Medulla oblongata (tissue), 1 donor: ENCODE data around the gene PLIN3.
"Not testable (repeated sequence)": the region's sequence is repeated elsewhere in the genome, so short reads cannot be mapped to it uniquely, and the experiment has no call there.

ENCODE experiments used
- DNase-seq: peaks from one replicate; pipeline ENCODE4 v3.0.0-alpha.2; 2015; ENCODE audit errors: extremely low spot score

The PLIN3 gene

GRCh38 chr19:4867534-4868285, at the start of gene PLIN3:
TSS of gene PLIN3 (minus strand) at chr19:4867667. CDS start at chr19:4861394, 6,273 bp downstream.
- DNase-seq: peak; percentile 94

GRCh38 chr19:4916292-4917082, 49.0 kb upstream of the PLIN3 start:
- DNase-seq: peak; percentile 22

- no peak for DNase-seq
Observed at GRCh38 chr19:4914736-4915501, 47.5 kb upstream of the PLIN3 start.

- no peak for DNase-seq
Observed at GRCh38 chr19:4913996-4914735, 46.7 kb upstream of the PLIN3 start.

- DNase-seq: peak; percentile 86
Observed at GRCh38 chr19:4911786-4912672, 44.6 kb upstream of the PLIN3 start.

- no peak for DNase-seq
Observed at GRCh38 chr19:4911314-4911713, 43.8 kb upstream of the PLIN3 start.

- peak; percentile 78 for DNase-seq
Observed at GRCh38 chr19:4910594-4911281, 43.3 kb upstream of the PLIN3 start.

- DNase-seq: peak; percentile 92
Observed at GRCh38 chr19:4909897-4910593, 42.6 kb upstream of the PLIN3 start.

- no peak for DNase-seq
Observed at GRCh38 chr19:4909156-4909896, 41.9 kb upstream of the PLIN3 start, which contains the start of gene UHRF1. TSS of gene UHRF1 (plus strand) at chr19:4909501. CDS start at chr19:4910886, 1,385 bp downstream.

GRCh38 chr19:4908781-4909155, 41.3 kb upstream of the PLIN3 start:
- DNase-seq: no peak

- no peak for DNase-seq
Observed at GRCh38 chr19:4908360-4908759, 40.9 kb upstream of the PLIN3 start.

- DNase-seq: no peak
Observed at GRCh38 chr19:4906963-4907362, 39.5 kb upstream of the PLIN3 start.

- no peak for DNase-seq
Observed at GRCh38 chr19:4904481-4904880, 37.0 kb upstream of the PLIN3 start.

- DNase-seq: no peak
Observed at GRCh38 chr19:4902796-4903195, 35.3 kb upstream of the PLIN3 start, which contains the start of gene ARRDC5. TSS of gene ARRDC5 (minus strand) at chr19:4902896. CDS start at chr19:4902825, 71 bp downstream.

- not testable (repeated sequence) for DNase-seq
Observed at GRCh38 chr19:4900879-4901278, 33.4 kb upstream of the PLIN3 start.

- no peak for DNase-seq
Observed at GRCh38 chr19:4897146-4897545, 29.7 kb upstream of the PLIN3 start.

GRCh38 chr19:4896372-4896771, 28.9 kb upstream of the PLIN3 start:
- no peak for DNase-seq

GRCh38 chr19:4892962-4893361, 25.5 kb upstream of the PLIN3 start:
- DNase-seq: not testable (repeated sequence)
